NCI-H1417 (cell line): ENCODE data around the gene MCHR1.
A peak's percentile ranks its signal among the peaks of the same experiment; 100 is the strongest.
"Not testable (repeated sequence)": the region's sequence is repeated elsewhere in the genome, so short reads cannot be mapped to it uniquely, and the experiment has no call there.

Experiments used
- DNase-seq, 3 experiments: peaks; one replicate each; lab custom pipeline; 2025; lab: John Stamatoyannopoulos, UW

Gene MCHR1

DNA sequence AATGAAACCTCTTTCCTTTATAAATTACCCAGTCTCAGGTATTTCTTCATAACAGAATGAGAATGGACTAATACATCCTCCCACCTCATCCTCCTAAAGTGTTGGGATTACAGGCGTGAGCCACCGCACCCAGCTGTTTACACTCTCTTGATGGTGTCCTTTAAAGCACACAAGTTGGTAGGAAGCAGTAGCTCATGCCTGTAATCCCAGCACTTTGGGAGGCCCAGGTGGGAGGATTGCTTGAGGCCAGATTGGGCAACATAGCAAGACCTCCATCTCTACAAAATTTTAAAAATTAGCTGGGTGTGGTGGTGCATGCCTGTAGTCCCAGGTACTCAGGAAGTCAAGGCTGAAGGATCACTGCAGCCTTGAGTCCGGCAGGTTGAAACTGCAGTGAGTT, 23.3 kb upstream of the MCHR1 start:
- not testable (repeated sequence) for DNase-seq

DNA sequence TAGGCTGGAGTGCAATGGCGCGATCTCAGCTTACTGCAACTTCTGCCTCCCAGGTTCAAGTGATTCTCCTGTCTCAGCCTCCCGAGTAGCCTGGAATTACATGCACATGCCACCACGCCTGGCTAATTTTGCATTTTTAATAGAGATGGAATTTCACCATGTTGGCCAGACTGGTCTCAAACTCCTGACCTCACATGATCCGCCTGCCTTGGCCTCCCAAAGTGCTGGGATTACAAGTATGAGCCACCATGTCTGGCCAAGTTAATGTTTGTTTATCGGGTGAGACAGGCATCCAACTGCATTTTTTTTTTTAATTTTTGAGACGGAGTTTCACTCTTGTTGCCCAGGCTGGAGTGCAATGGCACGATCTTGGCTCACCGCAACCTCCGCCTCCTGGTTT, 22.6 kb upstream of the MCHR1 start:
- not testable (repeated sequence) for DNase-seq

DNA sequence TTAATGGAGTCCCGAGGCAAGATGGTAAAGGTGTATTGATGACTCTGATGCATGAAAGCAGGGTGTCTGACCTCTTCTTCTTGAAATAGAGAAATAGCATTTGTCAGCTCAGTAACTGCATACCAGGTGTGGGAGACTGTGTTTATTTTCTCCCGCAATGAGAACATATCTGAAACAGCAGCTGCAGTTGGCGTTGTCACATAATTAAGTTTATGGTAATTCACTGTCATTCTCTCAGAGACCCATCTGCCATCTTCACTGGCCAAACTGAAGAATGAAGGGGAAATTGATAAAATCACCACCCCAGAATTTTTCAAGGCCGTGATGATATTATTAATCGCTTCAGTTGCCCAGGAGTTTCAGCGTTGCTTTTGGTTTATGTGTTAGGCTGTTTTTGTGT, 20.1 kb upstream of the MCHR1 start:
- DNase-seq, result peak in 2 of 3 experiments; percentile 2 to 42

DNA sequence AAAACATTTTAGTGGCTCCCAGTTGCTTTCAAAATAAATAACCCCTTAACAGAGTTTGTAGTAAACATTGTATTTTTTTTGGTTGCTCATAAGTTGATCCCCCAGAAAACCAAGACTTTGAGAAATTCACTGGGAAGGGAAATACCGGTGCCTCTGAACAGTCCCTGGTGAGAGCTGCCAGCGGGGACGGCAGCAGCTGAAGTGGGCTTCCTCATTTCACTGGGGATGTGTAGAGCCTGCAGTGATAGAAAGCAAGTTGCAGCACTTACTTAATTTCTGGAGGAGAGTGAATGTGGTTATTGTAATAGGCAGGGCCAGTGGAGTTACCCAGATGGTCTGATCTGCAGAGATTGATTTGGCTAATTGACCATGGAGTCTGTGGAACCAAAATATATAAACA, 18.6 kb upstream of the MCHR1 start:
- DNase-seq, result no peak

DNA sequence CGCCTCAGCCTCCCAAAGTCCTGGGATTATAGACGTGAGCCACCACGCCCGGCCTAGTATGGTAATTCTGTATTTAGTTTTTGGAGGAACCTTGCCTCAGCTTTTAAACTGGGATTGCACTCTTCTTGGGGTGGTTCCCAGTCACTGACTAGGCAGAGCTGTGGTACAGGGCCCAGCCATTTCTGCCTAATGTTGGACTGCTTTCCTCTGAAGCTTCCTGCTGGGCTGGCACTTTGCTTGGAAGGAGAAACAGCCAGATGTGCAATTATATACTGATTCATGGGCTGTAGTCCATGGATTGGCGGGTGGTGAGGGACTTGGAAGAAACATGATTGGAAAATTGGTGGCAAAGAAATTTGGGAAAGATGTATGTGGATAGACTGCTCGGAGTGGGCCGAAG, 17.6 kb upstream of the MCHR1 start:
- no peak for DNase-seq

DNA sequence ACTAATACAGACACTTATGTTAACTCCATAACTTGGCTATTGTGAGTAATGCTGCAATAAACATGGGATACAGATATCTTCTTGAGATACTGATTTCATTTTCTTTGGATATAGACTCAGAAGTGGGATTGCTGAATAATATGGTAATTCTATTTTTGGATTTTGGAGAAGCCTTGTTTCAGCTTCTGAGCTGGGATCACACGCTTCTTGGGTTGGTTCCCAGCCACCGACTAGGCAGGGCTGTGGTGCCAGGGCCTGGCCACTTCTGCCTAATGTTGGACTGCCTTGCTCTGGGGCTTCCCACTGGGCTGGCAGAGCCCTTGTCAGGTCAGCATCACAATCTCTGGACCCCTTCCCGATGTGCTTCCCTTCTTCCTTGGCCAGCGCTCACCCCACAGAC, 14.0 kb upstream of the MCHR1 start:
- no peak for DNase-seq

DNA sequence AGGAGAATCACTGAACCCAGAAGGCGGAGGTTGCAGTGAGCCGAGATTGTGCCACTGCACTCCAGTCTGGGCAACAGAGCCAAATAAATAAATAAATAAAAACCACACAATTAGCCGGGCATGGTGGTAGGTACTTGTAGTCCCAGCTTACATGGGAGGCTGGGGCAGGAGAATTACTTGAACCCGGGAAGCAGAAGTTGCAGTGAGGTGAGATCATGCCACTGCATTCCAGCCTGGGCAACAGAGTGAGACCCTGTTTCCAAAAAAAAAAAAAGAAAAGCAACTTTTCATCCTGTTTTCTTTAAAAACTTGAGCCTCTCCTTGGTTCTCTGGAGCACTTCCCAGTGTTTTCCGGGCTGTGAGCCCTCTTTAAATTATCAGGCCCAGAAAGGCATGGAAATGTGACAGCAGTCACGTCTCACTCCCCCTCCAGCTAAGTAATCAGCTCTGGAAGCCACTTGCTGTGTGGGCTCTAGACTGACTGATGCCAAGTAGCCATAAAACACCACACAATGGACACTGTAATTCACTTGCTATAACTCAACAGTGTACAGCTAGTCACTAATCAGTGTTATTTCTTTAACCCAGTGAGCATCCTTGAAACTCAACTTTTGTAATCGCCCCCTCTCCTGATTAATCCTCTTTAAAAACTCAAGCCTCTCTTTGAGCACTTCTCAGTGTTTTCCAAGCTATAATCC, 13.0 kb upstream of the MCHR1 start:
- peak in 1 of 3 experiments; percentile 10 for DNase-seq

DNA sequence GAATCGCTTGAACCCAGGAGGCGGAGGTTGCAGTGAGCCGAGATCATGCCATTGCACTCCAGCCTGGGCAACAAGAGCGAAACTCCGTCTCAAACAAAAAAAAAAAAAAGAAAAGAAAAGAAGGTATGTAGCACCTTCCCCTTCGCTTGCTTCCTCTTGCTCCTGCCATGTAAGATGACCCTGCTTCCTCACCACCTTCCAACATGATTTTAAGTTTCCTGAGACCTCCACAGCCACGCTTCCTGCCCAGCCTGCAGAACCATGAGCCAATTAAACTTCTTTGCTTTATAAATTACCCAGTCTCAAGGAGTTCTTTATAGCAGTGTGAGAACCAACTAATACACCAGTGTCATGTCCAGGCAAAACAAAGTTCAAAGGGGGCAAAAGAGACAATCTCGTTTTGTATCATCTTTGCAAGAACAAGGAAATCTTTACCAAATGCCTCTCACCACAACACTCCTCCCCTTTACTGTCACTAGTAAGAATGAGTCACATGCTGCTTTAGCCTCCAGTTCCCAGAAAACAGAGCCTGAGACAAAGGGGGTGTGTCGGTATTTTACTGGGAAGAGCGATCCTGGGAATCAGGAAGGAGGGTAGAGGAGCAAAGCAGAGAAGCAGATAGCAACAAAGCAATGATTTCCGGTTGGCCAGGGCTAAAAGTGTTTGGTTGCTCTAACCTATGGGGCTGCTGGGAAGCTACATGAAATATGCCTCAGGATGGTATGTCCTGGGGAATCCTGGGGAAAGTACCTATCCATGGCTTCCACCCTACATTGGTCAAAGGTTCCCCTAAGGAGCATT, 10.5 kb upstream of the MCHR1 start:
- no peak for DNase-seq

DNA sequence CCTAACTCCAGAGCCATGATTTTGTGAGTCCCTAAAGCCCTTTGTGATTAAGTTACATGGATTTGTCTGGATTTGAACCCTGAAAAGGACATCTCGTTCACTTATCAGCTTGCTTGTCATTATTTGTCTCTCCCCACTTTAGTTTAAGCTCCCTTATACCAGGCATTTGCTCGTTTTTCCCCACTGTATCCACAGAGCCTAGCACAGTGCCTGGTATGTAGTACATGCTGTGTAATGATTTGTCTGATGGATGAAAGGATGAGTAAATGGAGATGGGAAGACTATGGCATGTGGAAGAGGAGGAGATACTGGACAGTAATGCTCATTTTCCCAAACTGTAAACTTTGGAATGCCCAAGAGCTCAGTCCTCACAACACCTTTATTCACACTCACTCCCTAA, 9.2 kb upstream of the MCHR1 start:
- DNase-seq, result no peak

DNA sequence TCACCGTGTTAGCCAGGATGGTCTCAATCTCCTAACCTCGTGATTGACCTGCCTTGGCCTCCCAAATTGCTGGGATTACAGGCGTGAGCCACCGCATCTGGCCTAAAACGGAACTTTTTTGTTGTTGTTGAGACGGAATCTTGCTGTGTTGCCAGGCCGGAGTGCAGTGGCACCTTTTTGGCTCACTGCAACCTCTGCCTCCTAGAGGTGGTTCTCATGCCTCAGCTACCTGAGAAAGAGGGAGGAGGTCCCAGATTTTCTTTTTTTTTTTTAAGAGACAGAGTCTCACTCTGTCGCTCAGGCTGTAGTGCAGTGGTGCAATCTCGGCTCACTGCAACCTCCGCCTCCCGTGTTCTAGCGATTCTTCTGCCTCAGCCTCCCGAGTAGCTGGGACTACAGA, 7.9 kb upstream of the MCHR1 start:
- no peak for DNase-seq

DNA sequence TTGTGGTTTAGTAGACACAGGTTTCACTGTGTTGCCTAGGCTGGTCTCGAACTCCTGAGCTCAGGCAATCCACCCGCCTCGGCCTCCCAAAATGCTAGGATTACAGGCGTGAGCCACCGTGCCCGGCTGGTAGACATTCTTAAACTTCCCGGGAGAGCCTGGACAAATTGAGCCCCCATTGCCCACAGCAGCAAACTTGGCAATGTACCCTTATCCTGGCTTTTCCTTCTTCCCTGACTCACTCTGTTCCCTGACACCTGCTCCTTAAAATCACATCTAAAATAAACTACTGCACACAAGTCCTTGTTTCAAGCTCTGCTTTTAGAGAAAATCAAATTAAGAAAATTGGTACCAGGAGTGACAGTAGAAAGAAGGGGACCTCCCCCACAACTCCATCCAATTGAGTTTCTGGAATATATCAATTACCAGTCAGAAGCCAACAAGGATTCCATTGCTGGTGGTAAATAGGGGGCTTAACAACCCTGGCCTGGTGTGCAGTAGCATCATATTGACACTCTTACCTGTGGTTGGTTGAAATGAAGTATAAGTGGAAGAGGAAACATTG, 7.4 kb upstream of the MCHR1 start:
- DNase-seq, result no peak

DNA sequence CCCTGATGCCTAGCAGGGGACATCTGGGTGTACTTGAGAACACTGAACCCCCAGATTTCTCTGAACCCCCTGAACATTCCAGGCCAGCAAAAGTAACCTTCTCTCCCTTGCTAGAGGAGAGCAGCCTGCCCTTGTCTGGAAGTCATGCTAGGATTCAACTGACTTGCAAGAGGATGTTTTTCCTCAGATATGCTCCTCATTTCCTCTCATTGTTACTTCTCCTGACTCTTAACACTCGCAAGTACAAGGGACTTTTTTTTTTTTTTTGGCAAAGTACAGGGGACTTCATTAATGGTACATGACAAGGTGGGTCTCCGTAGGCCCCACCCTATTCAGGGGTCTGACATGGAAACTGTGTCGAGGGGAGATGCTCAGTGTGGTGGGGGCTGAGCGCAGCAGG, 6.3 kb upstream of the MCHR1 start:
- no peak for DNase-seq

DNA sequence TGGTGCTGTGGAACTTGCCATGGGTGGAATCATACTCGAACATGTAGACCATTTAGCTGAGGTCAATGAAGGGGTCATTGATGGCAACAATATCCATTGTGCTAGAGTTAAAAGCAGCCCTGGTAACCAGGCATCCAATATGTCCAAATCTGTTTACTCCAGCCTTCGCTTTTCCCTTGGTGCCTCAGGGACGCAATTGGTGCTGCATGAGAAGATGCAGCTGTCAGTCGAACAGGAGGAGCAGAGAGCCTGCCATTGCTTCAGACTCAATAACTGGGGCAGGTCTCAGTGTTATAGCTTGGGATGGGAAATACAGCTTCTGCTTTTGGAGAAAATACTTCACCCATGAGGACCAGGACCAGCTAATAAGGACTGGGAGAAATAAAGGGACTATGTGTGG, 5.0 kb upstream of the MCHR1 start:
- no peak for DNase-seq

DNA sequence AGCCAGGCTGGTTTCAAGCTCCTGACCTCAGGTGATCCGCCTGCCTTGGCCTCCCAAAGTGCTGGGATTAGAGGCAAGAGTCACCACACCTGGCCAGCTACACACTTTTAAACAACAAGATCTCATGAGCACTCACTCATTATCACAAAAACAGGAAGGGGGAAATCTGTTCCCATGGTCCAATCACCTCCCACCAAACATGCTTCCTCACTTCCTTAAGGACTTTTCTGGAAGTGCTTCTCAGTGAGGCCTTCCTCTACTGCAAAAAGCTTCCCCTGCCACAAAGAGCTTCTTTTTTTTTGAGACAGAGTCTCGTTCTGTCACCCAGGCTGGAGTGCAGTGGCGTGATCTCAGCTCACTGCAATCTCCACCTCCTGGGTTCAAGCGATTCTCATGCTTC, 3.1 kb upstream of the MCHR1 start:
- DNase-seq, result not testable (repeated sequence)

DNA sequence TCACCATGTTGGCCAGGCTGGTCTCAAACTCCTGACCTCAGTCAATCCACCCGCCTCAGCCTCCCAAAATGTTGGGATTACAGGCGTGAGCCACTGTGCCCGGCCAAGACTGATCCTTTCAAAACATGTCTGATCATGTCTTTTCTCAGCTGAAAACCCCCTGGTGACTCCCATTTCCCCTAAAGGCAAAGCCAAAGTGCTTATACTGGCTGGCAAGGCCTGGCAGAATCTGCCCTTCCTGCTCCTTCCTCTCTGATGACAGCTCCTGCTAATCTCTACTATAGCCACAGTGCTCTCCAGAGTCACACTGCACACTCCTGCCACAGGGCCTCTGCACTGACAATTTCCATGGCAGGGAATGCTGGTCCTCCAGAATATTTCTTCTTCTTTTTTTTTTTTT, 2.6 kb upstream of the MCHR1 start:
- DNase-seq, result peak in 1 of 3 experiments; percentile 2

DNA sequence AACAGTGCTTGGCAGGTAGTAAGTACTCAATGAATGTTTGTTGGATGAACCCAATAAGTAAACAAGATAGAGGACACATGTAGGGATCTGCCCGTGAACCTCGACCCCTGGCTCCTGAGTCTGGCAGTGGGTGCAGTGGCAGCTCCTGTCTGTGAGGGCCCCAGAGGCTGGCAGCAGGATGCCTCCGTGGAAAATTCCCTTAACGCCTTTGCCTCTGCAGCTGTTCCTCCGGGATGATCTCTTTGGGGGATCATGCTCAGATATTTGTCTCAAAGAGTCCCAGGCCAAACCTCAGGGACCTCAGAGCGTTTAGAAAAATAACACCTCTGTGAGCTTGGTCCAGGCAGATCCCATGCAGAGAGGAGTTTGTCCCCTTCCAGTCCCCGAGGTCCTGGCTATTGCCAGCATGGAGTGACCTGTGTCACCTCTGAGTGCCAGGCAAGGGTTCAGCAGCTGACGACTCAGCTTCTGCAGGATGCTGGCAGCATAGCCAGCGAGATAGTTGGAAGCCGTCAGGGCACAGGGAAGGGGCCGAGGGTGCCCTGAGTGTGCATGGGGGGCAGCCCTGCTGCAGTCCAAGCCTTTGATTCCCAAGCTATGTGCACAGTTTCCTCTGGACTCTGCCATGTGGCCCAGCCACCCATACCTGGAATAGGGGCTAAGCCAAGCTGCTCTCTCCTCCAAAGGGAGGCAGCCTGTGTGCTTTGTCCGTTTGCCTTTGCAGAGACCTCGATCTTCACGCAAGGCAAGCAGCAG, 613 bp upstream of the MCHR1 start:
- no peak for DNase-seq

DNA sequence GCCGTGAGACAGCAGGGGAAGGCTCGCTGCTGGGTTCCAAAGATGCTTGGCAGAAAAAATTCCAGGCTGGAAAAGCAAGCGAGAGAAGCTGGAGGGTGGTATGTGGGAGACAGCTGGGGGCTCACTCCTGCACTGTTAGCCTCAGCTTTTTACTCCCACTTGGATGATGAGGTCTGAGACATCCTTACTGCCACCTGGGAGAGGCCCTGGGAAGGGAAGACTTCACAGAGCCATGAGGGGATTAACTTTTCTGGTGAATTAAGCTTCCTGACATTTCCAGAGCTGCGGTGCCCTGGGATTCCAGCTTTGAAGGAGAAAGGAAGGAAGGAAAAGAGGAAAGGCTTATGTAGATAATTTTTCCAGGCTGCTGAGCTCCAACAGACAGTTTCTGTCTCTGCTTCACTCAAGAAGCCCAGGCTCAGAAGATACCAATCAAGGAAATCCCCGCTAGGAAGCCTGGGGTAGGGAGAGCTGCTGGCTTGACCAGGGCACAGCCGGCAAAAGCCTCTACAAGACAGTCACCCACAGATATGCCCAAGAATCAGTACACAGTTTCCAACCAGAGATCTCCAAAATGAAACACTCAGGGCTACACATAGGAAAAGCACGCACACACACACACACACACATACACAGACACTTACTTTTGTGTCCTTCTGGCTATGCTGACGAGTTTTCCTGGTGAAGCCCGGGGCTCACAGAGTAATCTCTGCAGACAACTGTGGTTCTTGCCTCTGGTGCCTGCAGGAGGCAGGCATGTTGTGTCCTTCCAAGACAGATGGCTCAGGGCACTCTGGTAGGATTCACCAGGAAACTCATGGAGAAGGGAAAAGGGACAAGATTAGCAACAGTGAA, 907 bp downstream of the MCHR1 start:
- no peak for DNase-seq

DNA sequence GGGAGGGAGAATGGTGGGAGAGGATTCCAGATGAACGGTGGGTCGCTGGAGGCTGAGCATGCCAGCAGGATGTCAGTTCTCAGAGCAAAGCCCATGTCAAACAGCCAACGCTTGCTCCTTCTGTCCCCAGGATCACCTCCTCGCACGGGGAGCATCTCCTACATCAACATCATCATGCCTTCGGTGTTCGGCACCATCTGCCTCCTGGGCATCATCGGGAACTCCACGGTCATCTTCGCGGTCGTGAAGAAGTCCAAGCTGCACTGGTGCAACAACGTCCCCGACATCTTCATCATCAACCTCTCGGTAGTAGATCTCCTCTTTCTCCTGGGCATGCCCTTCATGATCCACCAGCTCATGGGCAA, 1.5 kb downstream of the MCHR1 start:
- DNase-seq, result no peak

DNA sequence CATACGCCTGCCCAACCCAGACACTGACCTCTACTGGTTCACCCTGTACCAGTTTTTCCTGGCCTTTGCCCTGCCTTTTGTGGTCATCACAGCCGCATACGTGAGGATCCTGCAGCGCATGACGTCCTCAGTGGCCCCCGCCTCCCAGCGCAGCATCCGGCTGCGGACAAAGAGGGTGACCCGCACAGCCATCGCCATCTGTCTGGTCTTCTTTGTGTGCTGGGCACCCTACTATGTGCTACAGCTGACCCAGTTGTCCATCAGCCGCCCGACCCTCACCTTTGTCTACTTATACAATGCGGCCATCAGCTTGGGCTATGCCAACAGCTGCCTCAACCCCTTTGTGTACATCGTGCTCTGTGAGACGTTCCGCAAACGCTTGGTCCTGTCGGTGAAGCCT, 2.2 kb downstream of the MCHR1 start:
- DNase-seq, result no peak

DNA sequence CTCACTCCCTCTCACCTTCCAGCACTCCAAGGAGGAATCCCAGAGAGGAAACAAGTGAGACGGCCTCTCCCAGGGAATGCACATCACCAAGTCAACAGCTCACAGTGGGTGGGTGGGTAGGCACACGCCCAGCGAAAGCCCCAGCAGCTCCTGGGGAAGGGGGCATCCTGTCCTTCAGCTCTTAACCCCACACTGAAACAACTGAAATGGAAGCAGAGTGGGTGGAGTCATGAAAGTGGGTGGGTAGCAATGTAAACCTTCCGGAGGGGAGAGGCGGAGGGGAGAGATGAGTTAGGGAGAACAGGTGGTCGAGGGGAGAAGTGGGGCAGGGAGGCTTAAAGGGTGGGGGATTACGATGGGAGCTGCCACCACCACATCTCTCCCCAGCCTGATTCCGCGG, 5.4 kb downstream of the MCHR1 start:
- no peak for DNase-seq

DNA sequence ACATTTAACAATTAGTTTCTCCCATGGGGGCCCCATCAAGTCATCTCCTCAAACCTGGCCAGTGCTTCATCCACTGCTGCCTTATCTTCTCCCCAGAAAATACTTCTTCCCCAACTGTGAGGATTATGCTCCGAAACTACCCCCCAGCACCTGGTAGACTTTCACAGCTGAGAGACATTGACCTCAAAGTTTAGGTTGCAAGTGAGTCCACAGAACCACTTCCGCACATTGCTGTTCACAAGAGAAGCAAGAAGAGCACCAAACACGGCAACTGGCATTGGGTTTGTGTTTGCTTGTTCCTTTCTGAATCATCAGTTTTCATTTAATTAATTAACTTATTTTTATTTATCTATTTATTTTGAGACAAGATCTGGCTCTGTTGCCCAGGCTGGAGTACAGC, 6.1 kb downstream of the MCHR1 start:
- no peak for DNase-seq

DNA sequence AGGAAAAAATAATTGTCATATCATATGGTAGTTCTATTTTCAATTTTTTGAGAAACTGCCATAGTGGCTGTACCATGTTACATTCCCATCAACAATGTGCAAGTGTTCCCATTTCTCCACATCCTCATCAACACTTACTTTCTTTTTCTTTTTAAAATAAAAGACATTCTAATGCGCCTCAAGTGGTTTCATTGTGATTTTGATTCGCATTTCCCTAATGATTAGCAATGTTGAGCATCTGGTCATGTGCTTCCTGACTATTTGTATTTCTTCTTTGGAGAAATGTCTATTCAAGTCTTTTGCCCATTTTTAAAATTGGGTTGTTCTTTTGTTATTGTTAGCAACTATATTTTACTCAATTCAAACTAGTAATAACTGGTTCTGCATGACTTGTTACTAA, 8.4 kb downstream of the MCHR1 start:
- no peak for DNase-seq
